ENCODE results near the gene CCDC9B. TPM values are rescaled to one million over a fixed set of nuclear protein-coding genes. Genes with fewer than 3 reads are reported as not detected.

CCDC9B gene
- total RNA-seq, 2 donors from 2014 or later: 9.0 to 29.7 TPM

DNA sequence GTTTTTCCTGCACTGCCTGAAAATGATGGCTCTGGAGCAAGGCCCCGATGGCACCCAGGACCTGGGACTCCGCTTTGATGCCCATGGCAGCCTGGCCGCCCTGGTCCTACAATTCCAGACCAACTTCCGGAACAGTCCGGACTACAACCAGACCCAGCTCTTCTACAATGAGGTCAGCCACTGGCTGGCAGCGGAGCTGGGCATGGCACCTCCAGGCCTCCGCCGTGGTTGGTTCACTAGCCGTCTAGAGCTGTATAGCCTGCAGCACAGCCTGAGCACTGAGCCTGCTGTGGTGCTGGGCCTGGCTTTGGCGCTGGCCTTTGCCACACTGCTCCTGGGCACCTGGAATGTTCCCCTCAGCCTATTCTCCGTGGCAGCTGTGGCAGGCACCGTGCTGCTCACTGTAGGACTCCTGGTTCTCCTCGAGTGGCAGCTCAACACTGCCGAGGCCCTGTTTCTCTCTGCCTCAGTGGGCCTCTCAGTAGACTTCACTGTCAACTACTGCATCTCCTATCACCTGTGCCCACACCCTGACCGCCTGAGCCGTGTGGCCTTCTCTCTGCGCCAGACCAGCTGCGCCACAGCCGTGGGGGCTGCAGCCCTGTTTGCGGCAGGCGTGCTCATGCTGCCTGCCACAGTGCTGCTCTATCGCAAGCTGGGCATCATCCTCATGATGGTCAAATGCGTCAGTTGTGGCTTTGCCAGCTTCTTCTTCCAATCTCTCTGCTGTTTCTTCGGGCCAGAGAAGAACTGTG, 28.2 kb upstream of the CCDC9B start:
- no peak for DNase-seq (ENCODE audit: low spot score)
- TF ChIP-seq POLR2A (IDR thresholded peaks at IDR 0.05) (no peak), POLR2AphosphoS5 (IDR thresholded peaks at IDR 0.05) (no peak)
- TF ChIP-seq, protein P1, sequence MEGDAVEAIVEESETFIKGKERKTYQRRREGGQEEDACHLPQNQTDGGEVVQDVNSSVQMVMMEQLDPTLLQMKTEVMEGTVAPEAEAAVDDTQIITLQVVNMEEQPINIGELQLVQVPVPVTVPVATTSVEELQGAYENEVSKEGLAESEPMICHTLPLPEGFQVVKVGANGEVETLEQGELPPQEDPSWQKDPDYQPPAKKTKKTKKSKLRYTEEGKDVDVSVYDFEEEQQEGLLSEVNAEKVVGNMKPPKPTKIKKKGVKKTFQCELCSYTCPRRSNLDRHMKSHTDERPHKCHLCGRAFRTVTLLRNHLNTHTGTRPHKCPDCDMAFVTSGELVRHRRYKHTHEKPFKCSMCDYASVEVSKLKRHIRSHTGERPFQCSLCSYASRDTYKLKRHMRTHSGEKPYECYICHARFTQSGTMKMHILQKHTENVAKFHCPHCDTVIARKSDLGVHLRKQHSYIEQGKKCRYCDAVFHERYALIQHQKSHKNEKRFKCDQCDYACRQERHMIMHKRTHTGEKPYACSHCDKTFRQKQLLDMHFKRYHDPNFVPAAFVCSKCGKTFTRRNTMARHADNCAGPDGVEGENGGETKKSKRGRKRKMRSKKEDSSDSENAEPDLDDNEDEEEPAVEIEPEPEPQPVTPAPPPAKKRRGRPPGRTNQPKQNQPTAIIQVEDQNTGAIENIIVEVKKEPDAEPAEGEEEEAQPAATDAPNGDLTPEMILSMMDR (IDR thresholded peaks at IDR 0.05): no peak
- Histone ChIP-seq H3K4me3 (no peak overlapping the region), H3K27me3 (replicated peaks; ENCODE audit: insufficient read depth) (no peaks in the 10 kb centered on the region), H3K27ac (no peak overlapping the region), H3K36me3 (no peaks in the 10 kb centered on the region), H3K9me3 (no peaks in the 10 kb centered on the region), H3K4me1 (replicated peaks) (peaks cover 5% of the 10 kb centered on the region)
- intact Hi-C loops (cut with DNase I): loop anchor here (10.0 kb wide), 1 partner anchor 84 kb away; the partner anchor contains the start of gene ANKRD63
- 94% methylated on average over 24 of the region's 24 CpGs for WGBS

DNA sequence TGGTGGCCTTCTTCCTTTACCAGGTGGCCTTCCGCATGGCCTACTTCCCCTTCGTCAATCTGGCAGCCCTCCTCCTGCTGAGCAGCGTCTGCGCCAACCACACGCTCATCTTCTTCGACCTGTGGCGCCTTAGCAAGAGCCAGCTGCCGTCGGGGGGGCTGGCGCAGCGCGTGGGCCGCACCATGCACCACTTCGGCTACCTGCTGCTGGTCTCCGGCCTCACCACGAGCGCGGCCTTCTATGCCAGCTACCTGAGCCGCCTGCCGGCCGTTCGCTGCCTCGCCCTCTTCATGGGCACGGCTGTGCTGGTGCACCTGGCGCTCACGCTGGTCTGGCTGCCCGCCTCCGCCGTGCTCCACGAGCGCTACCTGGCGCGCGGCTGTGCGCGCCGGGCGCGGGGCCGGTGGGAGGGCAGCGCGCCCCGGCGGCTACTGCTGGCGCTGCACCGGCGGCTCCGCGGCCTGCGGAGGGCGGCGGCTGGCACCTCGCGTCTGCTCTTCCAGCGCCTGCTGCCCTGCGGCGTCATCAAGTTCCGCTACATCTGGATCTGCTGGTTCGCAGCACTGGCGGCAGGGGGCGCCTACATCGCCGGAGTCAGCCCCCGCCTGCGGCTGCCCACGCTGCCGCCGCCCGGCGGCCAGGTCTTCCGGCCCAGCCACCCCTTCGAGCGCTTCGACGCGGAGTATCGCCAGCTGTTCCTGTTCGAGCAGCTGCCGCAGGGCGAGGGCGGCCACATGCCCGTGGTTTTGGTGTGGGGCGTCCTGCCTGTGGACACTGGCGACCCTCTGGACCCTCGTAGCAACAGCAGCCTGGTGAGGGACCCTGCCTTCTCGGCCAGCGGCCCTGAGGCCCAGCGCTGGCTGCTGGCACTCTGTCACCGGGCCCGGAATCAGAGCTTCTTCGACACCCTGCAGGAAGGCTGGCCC, 27.2 kb upstream of the CCDC9B start:
- H3K4me1 ChIP-seq (replicated peaks): peaks cover 5% of the 10 kb centered on the region
- H3K4me3 ChIP-seq: peak overlapping the region; percentile 18 to 21
- intact Hi-C loops (cut with DNase I): loop anchor here (10.0 kb wide), 1 partner anchor 83 kb away; the partner anchor contains the start of gene ANKRD63
- H3K27me3 ChIP-seq (replicated peaks; ENCODE audit: insufficient read depth): no peaks in the 10 kb centered on the region
- H3K9me3 ChIP-seq: no peaks in the 10 kb centered on the region
- WGBS: 26% methylated on average over 37 of the region's 91 CpGs
- H3K36me3 ChIP-seq: no peaks in the 10 kb centered on the region
- peak overlapping the region; percentile 46 to 48 for H3K27ac ChIP-seq
- TF ChIP-seq, protein P1 (IDR thresholded peaks at IDR 0.05): peak; percentile 67 to 99 (median 86)
- TF ChIP-seq POLR2A (IDR thresholded peaks at IDR 0.05): no peak
- TF ChIP-seq POLR2AphosphoS5 (IDR thresholded peaks at IDR 0.05): peak; percentile 62
- peak; percentile 82 for DNase-seq (ENCODE audit: low spot score)

DNA sequence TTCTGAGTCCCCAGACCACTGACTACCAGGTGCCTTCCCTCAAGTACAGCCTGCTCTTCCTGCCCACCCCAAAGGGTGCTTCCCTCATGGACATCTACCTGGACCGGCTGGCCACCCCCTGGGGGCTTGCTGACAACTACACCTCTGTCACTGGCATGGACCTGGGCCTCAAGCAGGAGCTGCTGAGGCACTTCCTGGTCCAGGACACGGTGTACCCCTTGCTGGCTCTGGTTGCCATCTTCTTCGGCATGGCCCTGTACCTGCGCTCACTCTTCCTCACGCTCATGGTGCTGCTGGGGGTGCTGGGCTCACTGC, 26.6 kb upstream of the CCDC9B start:
- peak overlapping the region in 1 of 2 donors; percentile 46 for H3K27ac ChIP-seq

DNA sequence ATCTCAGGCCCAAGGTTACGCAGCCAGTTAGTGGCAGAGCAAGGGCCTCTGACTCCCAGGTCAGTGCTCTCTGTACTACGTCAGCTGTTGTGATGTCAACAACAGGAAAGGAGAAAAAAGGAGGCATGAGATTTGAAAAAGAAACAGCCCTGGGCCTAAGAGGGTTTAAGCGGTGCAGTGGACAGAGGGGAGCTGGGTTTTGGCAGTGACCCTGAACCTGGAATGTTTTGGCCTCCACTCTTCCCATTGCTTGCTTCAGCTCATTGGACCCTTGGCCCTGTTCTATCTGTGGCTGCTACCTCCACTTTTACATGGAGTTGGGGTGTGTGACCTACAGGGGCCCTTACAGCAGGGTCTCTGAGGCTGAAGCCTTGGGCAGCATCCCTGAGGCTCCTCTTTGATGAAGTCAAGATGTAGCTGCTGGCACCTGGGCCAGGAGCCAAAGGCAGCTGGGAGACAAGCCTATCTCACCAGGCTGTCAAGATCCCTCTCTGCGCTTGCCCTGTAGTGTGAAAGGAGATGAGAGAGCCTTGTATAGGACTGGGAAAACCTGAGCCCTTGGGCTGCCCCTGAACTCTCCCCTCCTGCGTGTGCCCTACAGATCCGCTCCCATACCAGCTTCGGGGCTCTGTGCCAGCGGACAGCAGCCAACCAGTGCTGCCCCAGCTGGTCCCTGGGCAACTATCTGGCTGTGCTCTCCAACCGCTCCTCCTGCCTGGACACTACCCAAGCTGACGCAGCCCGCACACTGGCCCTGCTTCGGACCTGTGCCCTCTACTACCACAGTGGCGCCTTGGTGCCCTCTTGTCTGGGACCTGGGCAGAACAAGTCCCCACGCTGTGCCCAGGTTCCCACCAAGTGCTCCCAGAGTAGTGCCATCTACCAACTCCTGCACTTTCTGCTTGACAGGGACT, 26.0 kb upstream of the CCDC9B start:
- TF ChIP-seq, protein P1 (IDR thresholded peaks at IDR 0.05): no peak
- TF ChIP-seq POLR2A (IDR thresholded peaks at IDR 0.05): no peak
- TF ChIP-seq POLR2AphosphoS5 (IDR thresholded peaks at IDR 0.05): no peak
- no peak overlapping the region for H3K4me3 ChIP-seq
- intact Hi-C loops (cut with DNase I): loop anchor here (10.0 kb wide), 1 partner anchor 82 kb away; the partner anchor contains the start of gene ANKRD63
- peak; percentile 63 for DNase-seq (ENCODE audit: low spot score)
- H3K9me3 ChIP-seq: no peaks in the 10 kb centered on the region
- peaks cover 5% of the 10 kb centered on the region for H3K4me1 ChIP-seq (replicated peaks)
- no peaks in the 10 kb centered on the region for H3K36me3 ChIP-seq
- H3K27ac ChIP-seq: peak overlapping the region in 1 of 2 donors; percentile 46
- WGBS: 78% methylated on average over 14 of the region's 14 CpGs
- H3K27me3 ChIP-seq (replicated peaks; ENCODE audit: insufficient read depth): no peaks in the 10 kb centered on the region

More for the DNA sequence above, 26.6 kb upstream of the CCDC9B start:
- intact Hi-C loops (cut with DNase I): loop anchor here (10.0 kb wide), 1 partner anchor 83 kb away; the partner anchor contains the start of gene ANKRD63
- no peak for TF ChIP-seq POLR2A (IDR thresholded peaks at IDR 0.05)
- TF ChIP-seq POLR2AphosphoS5 (IDR thresholded peaks at IDR 0.05): no peak
- TF ChIP-seq, protein P1 (IDR thresholded peaks at IDR 0.05): no peak
- no peaks in the 10 kb centered on the region for H3K36me3 ChIP-seq
- H3K4me3 ChIP-seq: no peak overlapping the region
- no peak for DNase-seq (ENCODE audit: low spot score)
- peaks cover 5% of the 10 kb centered on the region for H3K4me1 ChIP-seq (replicated peaks)
- 72% methylated on average over 5 of the region's 5 CpGs for WGBS
- no peaks in the 10 kb centered on the region for H3K27me3 ChIP-seq (replicated peaks; ENCODE audit: insufficient read depth)
- no peaks in the 10 kb centered on the region for H3K9me3 ChIP-seq

Data from prostate gland (tissue), 2 donors.